ENCODE measurements around the gene C1QTNF8.

C1QTNF8 gene

GRCh38 chr16:1101133-1101532 lies 5.1 kb upstream of the C1QTNF8 start:
- H3K4me2 ChIP-seq (ENCODE audit: low read depth, low read length), result no peak overlapping the region
- H3K79me2 ChIP-seq (ENCODE audit: low read length), result no peaks in the 10 kb centered on the region
- H3K36me3 ChIP-seq (replicated peaks; ENCODE audit: insufficient read depth, low read length), result no peaks in the 10 kb centered on the region
- no peak overlapping the region for H2AFZ ChIP-seq (ENCODE audit: low read length)
- H3F3A ChIP-seq (ENCODE audit: insufficient read depth, low read length), result no peaks in the 10 kb centered on the region
- no peak overlapping the region for H3K4me3 ChIP-seq (ENCODE audit: low read length)
- no peaks in the 10 kb centered on the region for H4K20me1 ChIP-seq (ENCODE audit: insufficient read depth, low read length)
- no peaks in the 10 kb centered on the region for H3K9me3 ChIP-seq (replicated peaks; ENCODE audit: insufficient read depth, low read length)
- TF ChIP-seq, protein P1, sequence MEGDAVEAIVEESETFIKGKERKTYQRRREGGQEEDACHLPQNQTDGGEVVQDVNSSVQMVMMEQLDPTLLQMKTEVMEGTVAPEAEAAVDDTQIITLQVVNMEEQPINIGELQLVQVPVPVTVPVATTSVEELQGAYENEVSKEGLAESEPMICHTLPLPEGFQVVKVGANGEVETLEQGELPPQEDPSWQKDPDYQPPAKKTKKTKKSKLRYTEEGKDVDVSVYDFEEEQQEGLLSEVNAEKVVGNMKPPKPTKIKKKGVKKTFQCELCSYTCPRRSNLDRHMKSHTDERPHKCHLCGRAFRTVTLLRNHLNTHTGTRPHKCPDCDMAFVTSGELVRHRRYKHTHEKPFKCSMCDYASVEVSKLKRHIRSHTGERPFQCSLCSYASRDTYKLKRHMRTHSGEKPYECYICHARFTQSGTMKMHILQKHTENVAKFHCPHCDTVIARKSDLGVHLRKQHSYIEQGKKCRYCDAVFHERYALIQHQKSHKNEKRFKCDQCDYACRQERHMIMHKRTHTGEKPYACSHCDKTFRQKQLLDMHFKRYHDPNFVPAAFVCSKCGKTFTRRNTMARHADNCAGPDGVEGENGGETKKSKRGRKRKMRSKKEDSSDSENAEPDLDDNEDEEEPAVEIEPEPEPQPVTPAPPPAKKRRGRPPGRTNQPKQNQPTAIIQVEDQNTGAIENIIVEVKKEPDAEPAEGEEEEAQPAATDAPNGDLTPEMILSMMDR (IDR thresholded peaks at IDR 0.05; ENCODE audit: low read length), result no peak
- TF ChIP-seq EZH2 (optimal IDR thresholded peaks at IDR 0.05; ENCODE audit: low read depth, low read length) (no peak), EZH2phosphoT487 (IDR thresholded peaks at IDR 0.05; ENCODE audit: low read length) (no peak)
- H3K9me2 ChIP-seq (replicated peaks; ENCODE audit: insufficient read depth, low read length), result no peaks in the 10 kb centered on the region
- peaks cover 83% of the 10 kb centered on the region for H3K27me3 ChIP-seq (replicated peaks; ENCODE audit: insufficient read depth, low read length)
- no peak overlapping the region for H3K27ac ChIP-seq (ENCODE audit: low read length)
- H3K4me1 ChIP-seq (ENCODE audit: low read length), result no peaks in the 10 kb centered on the region
- H3K9ac ChIP-seq (ENCODE audit: low read length), result no peak overlapping the region
- DNase-seq, result no peak

DNA sequence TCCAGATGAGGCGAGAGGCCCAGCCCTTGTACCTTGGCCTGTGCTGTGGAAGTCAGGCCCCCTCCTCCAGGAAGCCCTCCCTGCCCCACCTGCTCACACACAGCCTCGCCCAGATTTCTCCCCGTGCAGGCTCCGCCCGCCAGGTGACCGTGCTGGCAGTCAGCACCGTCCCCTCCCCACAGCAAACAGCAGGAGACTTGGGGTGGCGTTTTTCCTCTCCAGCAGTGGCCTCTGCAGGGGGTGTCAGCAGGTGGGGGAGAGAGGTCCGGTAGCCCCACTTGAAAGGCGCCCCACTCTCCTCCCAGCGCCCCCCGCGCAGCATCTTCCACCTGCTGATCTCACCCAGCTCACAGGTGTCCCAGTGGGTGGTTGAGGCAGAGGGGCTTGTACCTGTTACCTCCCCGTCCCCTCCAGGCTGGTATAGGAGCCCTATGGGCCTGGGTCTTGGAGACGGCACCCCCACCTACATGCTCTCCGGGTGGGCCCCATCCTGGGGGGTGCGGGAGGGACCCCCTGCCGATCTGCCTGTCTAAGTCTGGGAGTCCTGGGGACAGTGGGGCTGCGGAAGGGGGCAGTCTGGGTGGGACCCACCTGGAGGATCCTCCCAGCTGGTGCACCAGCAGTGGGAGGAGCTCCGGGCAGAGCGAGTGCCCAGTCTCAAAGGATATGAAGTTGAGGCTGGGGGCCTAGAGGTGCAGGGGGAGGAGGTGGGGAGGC lies 4.2 kb upstream of the C1QTNF8 start:
- H2AFZ ChIP-seq (ENCODE audit: low read length), result no peak overlapping the region
- H3K4me2 ChIP-seq (ENCODE audit: low read depth, low read length), result no peak overlapping the region
- H3K4me3 ChIP-seq (ENCODE audit: low read length), result no peak overlapping the region
- DNase-seq, result no peak
- no peaks in the 10 kb centered on the region for H3K9me2 ChIP-seq (replicated peaks; ENCODE audit: insufficient read depth, low read length)
- peaks cover 80% of the 10 kb centered on the region for H3K27me3 ChIP-seq (replicated peaks; ENCODE audit: insufficient read depth, low read length)
- no peak overlapping the region for H3K27ac ChIP-seq (ENCODE audit: low read length)
- no peaks in the 10 kb centered on the region for H3K36me3 ChIP-seq (replicated peaks; ENCODE audit: insufficient read depth, low read length)
- no peaks in the 10 kb centered on the region for H3F3A ChIP-seq (ENCODE audit: insufficient read depth, low read length)
- H3K9ac ChIP-seq (ENCODE audit: low read length), result no peak overlapping the region
- H3K4me1 ChIP-seq (ENCODE audit: low read length), result no peaks in the 10 kb centered on the region
- H3K9me3 ChIP-seq (replicated peaks; ENCODE audit: insufficient read depth, low read length), result no peaks in the 10 kb centered on the region
- no peaks in the 10 kb centered on the region for H4K20me1 ChIP-seq (ENCODE audit: insufficient read depth, low read length)
- H3K79me2 ChIP-seq (ENCODE audit: low read length), result no peaks in the 10 kb centered on the region
- TF ChIP-seq EZH2 (optimal IDR thresholded peaks at IDR 0.05; ENCODE audit: low read depth, low read length) (no peak), EZH2phosphoT487 (IDR thresholded peaks at IDR 0.05; ENCODE audit: low read length) (no peak)
- TF ChIP-seq, protein P1 (IDR thresholded peaks at IDR 0.05; ENCODE audit: low read length), result no peak

- H3K36me3 ChIP-seq (replicated peaks; ENCODE audit: insufficient read depth, low read length), result no peaks in the 10 kb centered on the region
- no peak overlapping the region for H3K9ac ChIP-seq (ENCODE audit: low read length)
- H3K4me3 ChIP-seq (ENCODE audit: low read length), result no peak overlapping the region
- H3K79me2 ChIP-seq (ENCODE audit: low read length), result no peaks in the 10 kb centered on the region
- H3K9me3 ChIP-seq (replicated peaks; ENCODE audit: insufficient read depth, low read length), result no peaks in the 10 kb centered on the region
- H3K27me3 ChIP-seq (replicated peaks; ENCODE audit: insufficient read depth, low read length), result peaks cover 72% of the 10 kb centered on the region
- no peaks in the 10 kb centered on the region for H3F3A ChIP-seq (ENCODE audit: insufficient read depth, low read length)
- H3K9me2 ChIP-seq (replicated peaks; ENCODE audit: insufficient read depth, low read length), result no peaks in the 10 kb centered on the region
- TF ChIP-seq, protein P1 (IDR thresholded peaks at IDR 0.05; ENCODE audit: low read length), result no peak
- TF ChIP-seq EZH2phosphoT487 (IDR thresholded peaks at IDR 0.05; ENCODE audit: low read length), result no peak
- TF ChIP-seq EZH2 (optimal IDR thresholded peaks at IDR 0.05; ENCODE audit: low read depth, low read length), result no peak
- H2AFZ ChIP-seq (ENCODE audit: low read length), result no peak overlapping the region
- no peaks in the 10 kb centered on the region for H4K20me1 ChIP-seq (ENCODE audit: insufficient read depth, low read length)
- DNase-seq, result no peak
- H3K4me1 ChIP-seq (ENCODE audit: low read length), result no peaks in the 10 kb centered on the region
- H3K27ac ChIP-seq (ENCODE audit: low read length), result no peak overlapping the region
- no peak overlapping the region for H3K4me2 ChIP-seq (ENCODE audit: low read depth, low read length)
Observed at GRCh38 chr16:1099189-1100083, 3.4 kb upstream of the C1QTNF8 start.
